Cardiac muscle cell (in vitro differentiated cells and primary cell): ENCODE measurements around the gene ATP8A1. TPM values are rescaled to one million over a fixed set of nuclear protein-coding genes. Genes with fewer than 3 reads are reported as not detected.

Experiments
- DNase-seq, 2 donors: peaks; one replicate each; pipeline versions ENCODE4 v3.0.0 to v3.0.0-alpha.2; 2010 to 2017; ENCODE audit warnings: low read depth in 1 of 2, low spot score in 1 of 2
- H3K27ac ChIP-seq: fragments of 200-600 bp; sonication (generic); 2 replicates; pipeline ENCODE4 v1.5.1; 2016
- H3K27me3 ChIP-seq: fragments of 200-600 bp; sonication (generic); 2 replicates; pipeline ENCODE4 v1.6.0; 2016; ENCODE audit warnings: control low read depth
- H3K36me3 ChIP-seq: fragments of 200-600 bp; sonication (generic); 2 replicates; pipeline ENCODE4 v1.5.1; 2016; ENCODE audit warnings: control low read depth
- H3K4me1 ChIP-seq: fragments of 200-600 bp; sonication (generic); 2 replicates; pipeline ENCODE4 v1.8.1; 2017; ENCODE audit warnings: low read depth, mild to moderate bottlenecking, mixed run types
- H3K4me3 ChIP-seq: fragments of 200-600 bp; sonication (generic); 2 replicates; pipeline ENCODE4 v1.5.1; 2016; ENCODE audit warnings: mild to moderate bottlenecking
- H3K9me3 ChIP-seq: fragments of 200-600 bp; sonication (generic); 2 replicates; pipeline ENCODE4 v1.5.1; 2017; ENCODE audit warnings: low read depth, mild to moderate bottlenecking, control low read depth
- CTCF ChIP-seq: IDR thresholded peaks from 2 replicates; pipeline ENCODE4 v1.5.1; 2012; ENCODE audit warnings: low read depth, mild to moderate bottlenecking, low read length
- polyA plus RNA-seq: library from polyadenylated mRNA; unstranded; fragments of >200 nt; fragmentation: Nextera tagmentation; extraction: Ambion mirVana; gene quantifications from 2 replicates; pipeline ENCODE4 v1.2.1, GENCODE V29; 2016
- total RNA-seq: library from RNA; depleted of rRNA; stranded (reverse); fragments of >200 nt; gene quantifications from 2 replicates; pipeline ENCODE4 v1.2.3, GENCODE V29; 2016

Gene ATP8A1
- total and polyA plus RNA-seq, 2 experiments from 2014 or later = 5.0 to 22.7 TPM

- no peaks in the 10 kb centered on the region for H3K27me3 ChIP-seq
- no peak overlapping the region for H3K4me3 ChIP-seq
- H3K27ac ChIP-seq = no peak overlapping the region
- H3K36me3 ChIP-seq = no peaks in the 10 kb centered on the region
- H3K4me1 ChIP-seq = peaks cover 20% of the 10 kb centered on the region
- TF ChIP-seq CTCF = no peak
- DNase-seq = peak in 1 of 2 donors; percentile 24
- H3K9me3 ChIP-seq = no peaks in the 10 kb centered on the region
These were observed 53.0 kb downstream of the ATP8A1 start for GRCh38 chr4:42603862-42604261.

GRCh38 chr4:42600578-42600977 lies 56.3 kb downstream of the ATP8A1 start:
- H3K27ac ChIP-seq = no peak overlapping the region
- H3K9me3 ChIP-seq = no peaks in the 10 kb centered on the region
- DNase-seq = no peak
- TF ChIP-seq CTCF = no peak
- H3K4me1 ChIP-seq = peaks cover 17% of the 10 kb centered on the region
- no peaks in the 10 kb centered on the region for H3K27me3 ChIP-seq
- H3K36me3 ChIP-seq = no peaks in the 10 kb centered on the region
- H3K4me3 ChIP-seq = no peak overlapping the region

GRCh38 chr4:42596918-42597317 lies 60.0 kb downstream of the ATP8A1 start:
- Histone ChIP-seq H3K27ac (no peak overlapping the region), H3K4me1 (no peaks in the 10 kb centered on the region), H3K4me3 (no peak overlapping the region), H3K27me3 (no peaks in the 10 kb centered on the region), H3K36me3 (no peaks in the 10 kb centered on the region), H3K9me3 (no peaks in the 10 kb centered on the region)
- DNase-seq = no peak
- TF ChIP-seq CTCF = no peak

GRCh38 chr4:42594888-42595287 lies 62.0 kb downstream of the ATP8A1 start:
- H3K27me3 ChIP-seq = no peaks in the 10 kb centered on the region
- no peaks in the 10 kb centered on the region for H3K4me1 ChIP-seq
- H3K9me3 ChIP-seq = no peaks in the 10 kb centered on the region
- no peaks in the 10 kb centered on the region for H3K36me3 ChIP-seq
- DNase-seq = no peak
- H3K27ac ChIP-seq = no peak overlapping the region
- H3K4me3 ChIP-seq = no peak overlapping the region
- TF ChIP-seq CTCF = no peak

GRCh38 chr4:42588909-42589308 lies 68.0 kb downstream of the ATP8A1 start:
- Histone ChIP-seq H3K4me3 (no peak overlapping the region), H3K27me3 (no peaks in the 10 kb centered on the region), H3K36me3 (no peaks in the 10 kb centered on the region), H3K4me1 (peaks cover 7% of the 10 kb centered on the region), H3K9me3 (no peaks in the 10 kb centered on the region), H3K27ac (no peak overlapping the region)
- TF ChIP-seq CTCF = no peak
- DNase-seq = no peak

GRCh38 chr4:42586775-42587174 lies 70.1 kb downstream of the ATP8A1 start:
- DNase-seq = no peak
- no peaks in the 10 kb centered on the region for H3K9me3 ChIP-seq
- H3K27me3 ChIP-seq = no peaks in the 10 kb centered on the region
- H3K36me3 ChIP-seq = no peaks in the 10 kb centered on the region
- H3K4me1 ChIP-seq = peaks cover 7% of the 10 kb centered on the region
- H3K4me3 ChIP-seq = no peak overlapping the region
- no peak overlapping the region for H3K27ac ChIP-seq
- no peak for TF ChIP-seq CTCF
